Measurements from ENCODE around the gene ENG. TPM values are rescaled to one million over a fixed set of nuclear protein-coding genes. Genes with fewer than 3 reads are reported as not detected.
A peak's percentile ranks its signal among the peaks of the same experiment; 100 is the strongest.

The ENG gene
- total RNA-seq, 2 donors from 2014 or later, result 24.3 to 336 TPM

- no peak for DNase-seq (ENCODE audit: low spot score)
- TF ChIP-seq POLR2A (IDR thresholded peaks at IDR 0.05) (no peak), POLR2AphosphoS5 (IDR thresholded peaks at IDR 0.05) (peak; percentile 71)
- TF ChIP-seq, protein P1, sequence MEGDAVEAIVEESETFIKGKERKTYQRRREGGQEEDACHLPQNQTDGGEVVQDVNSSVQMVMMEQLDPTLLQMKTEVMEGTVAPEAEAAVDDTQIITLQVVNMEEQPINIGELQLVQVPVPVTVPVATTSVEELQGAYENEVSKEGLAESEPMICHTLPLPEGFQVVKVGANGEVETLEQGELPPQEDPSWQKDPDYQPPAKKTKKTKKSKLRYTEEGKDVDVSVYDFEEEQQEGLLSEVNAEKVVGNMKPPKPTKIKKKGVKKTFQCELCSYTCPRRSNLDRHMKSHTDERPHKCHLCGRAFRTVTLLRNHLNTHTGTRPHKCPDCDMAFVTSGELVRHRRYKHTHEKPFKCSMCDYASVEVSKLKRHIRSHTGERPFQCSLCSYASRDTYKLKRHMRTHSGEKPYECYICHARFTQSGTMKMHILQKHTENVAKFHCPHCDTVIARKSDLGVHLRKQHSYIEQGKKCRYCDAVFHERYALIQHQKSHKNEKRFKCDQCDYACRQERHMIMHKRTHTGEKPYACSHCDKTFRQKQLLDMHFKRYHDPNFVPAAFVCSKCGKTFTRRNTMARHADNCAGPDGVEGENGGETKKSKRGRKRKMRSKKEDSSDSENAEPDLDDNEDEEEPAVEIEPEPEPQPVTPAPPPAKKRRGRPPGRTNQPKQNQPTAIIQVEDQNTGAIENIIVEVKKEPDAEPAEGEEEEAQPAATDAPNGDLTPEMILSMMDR (IDR thresholded peaks at IDR 0.05), result no peak
- Histone ChIP-seq H3K27ac (no peak overlapping the region), H3K9me3 (no peaks in the 10 kb centered on the region), H3K36me3 (no peaks in the 10 kb centered on the region), H3K4me1 (replicated peaks) (no peaks in the 10 kb centered on the region), H3K27me3 (replicated peaks; ENCODE audit: insufficient read depth) (no peaks in the 10 kb centered on the region), H3K4me3 (no peak overlapping the region)
- intact Hi-C loops (cut with DNase I), result no loop called here
- WGBS, result 21% methylated on average over 4 of the region's 4 CpGs
These were observed 32.4 kb downstream of the ENG start for GRCh38 chr9:127822108-127822507.

GRCh38 chr9:127818574-127818973 is 35.9 kb downstream of the ENG start:
- Histone ChIP-seq H3K36me3 (peaks cover 0 to 6% of the 10 kb centered on the region in 2 donors), H3K4me1 (replicated peaks) (no peaks in the 10 kb centered on the region), H3K27ac (no peak overlapping the region), H3K9me3 (no peaks in the 10 kb centered on the region), H3K27me3 (replicated peaks; ENCODE audit: insufficient read depth) (no peaks in the 10 kb centered on the region), H3K4me3 (no peak overlapping the region)
- intact Hi-C loops (cut with DNase I), result no loop called here
- no peak for DNase-seq (ENCODE audit: low spot score)
- 88% methylated on average over 11 of the region's 11 CpGs for WGBS
- TF ChIP-seq POLR2AphosphoS5 (IDR thresholded peaks at IDR 0.05), result no peak
- no peak for TF ChIP-seq POLR2A (IDR thresholded peaks at IDR 0.05)
- TF ChIP-seq, protein P1 (IDR thresholded peaks at IDR 0.05), result no peak

GRCh38 chr9:127817881-127818434 is 36.5 kb downstream of the ENG start:
- intact Hi-C loops (cut with DNase I), result no loop called here
- Histone ChIP-seq H3K27me3 (replicated peaks; ENCODE audit: insufficient read depth) (no peaks in the 10 kb centered on the region), H3K36me3 (peaks cover 6 to 12% of the 10 kb centered on the region in 2 donors), H3K27ac (no peak overlapping the region), H3K4me3 (no peak overlapping the region), H3K4me1 (replicated peaks) (no peaks in the 10 kb centered on the region), H3K9me3 (no peaks in the 10 kb centered on the region)
- no peak for DNase-seq (ENCODE audit: low spot score)
- TF ChIP-seq POLR2A (IDR thresholded peaks at IDR 0.05) (no peak), POLR2AphosphoS5 (IDR thresholded peaks at IDR 0.05) (no peak)
- WGBS, result 84% methylated on average over 17 of the region's 17 CpGs

GRCh38 chr9:127816728-127817127 is 37.7 kb downstream of the ENG start:
- Histone ChIP-seq H3K4me3 (no peak overlapping the region), H3K27me3 (replicated peaks; ENCODE audit: insufficient read depth) (no peaks in the 10 kb centered on the region), H3K9me3 (no peaks in the 10 kb centered on the region), H3K27ac (no peak overlapping the region), H3K36me3 (peaks cover 7 to 19% of the 10 kb centered on the region in 2 donors), H3K4me1 (replicated peaks) (no peaks in the 10 kb centered on the region)
- WGBS, result 83% methylated on average over 8 of the region's 8 CpGs
- DNase-seq (ENCODE audit: low spot score), result no peak
- no peak for TF ChIP-seq POLR2A (IDR thresholded peaks at IDR 0.05)
- no peak for TF ChIP-seq POLR2AphosphoS5 (IDR thresholded peaks at IDR 0.05)
- TF ChIP-seq, protein P1 (IDR thresholded peaks at IDR 0.05), result no peak
- intact Hi-C loops (cut with DNase I), result no loop called here

GRCh38 chr9:127816362-127816725 is 38.1 kb downstream of the ENG start:
- intact Hi-C loops (cut with DNase I), result no loop called here
- no peaks in the 10 kb centered on the region for H3K4me1 ChIP-seq (replicated peaks)
- no peak for DNase-seq (ENCODE audit: low spot score)

More at GRCh38 chr9:127816362-127816725, 38.1 kb downstream of the ENG start:
- H3K9me3 ChIP-seq, result no peaks in the 10 kb centered on the region
- 92% methylated on average over 3 of the region's 3 CpGs for WGBS
- no peaks in the 10 kb centered on the region for H3K27me3 ChIP-seq (replicated peaks; ENCODE audit: insufficient read depth)
- H3K4me3 ChIP-seq, result no peak overlapping the region
- TF ChIP-seq, protein P1 (IDR thresholded peaks at IDR 0.05), result no peak
- no peak for TF ChIP-seq POLR2A (IDR thresholded peaks at IDR 0.05)
- no peak for TF ChIP-seq POLR2AphosphoS5 (IDR thresholded peaks at IDR 0.05)
- peaks cover 7 to 19% of the 10 kb centered on the region in 2 donors for H3K36me3 ChIP-seq
- H3K27ac ChIP-seq, result no peak overlapping the region
